ENCODE results near the gene SEMG1.

DNA sequence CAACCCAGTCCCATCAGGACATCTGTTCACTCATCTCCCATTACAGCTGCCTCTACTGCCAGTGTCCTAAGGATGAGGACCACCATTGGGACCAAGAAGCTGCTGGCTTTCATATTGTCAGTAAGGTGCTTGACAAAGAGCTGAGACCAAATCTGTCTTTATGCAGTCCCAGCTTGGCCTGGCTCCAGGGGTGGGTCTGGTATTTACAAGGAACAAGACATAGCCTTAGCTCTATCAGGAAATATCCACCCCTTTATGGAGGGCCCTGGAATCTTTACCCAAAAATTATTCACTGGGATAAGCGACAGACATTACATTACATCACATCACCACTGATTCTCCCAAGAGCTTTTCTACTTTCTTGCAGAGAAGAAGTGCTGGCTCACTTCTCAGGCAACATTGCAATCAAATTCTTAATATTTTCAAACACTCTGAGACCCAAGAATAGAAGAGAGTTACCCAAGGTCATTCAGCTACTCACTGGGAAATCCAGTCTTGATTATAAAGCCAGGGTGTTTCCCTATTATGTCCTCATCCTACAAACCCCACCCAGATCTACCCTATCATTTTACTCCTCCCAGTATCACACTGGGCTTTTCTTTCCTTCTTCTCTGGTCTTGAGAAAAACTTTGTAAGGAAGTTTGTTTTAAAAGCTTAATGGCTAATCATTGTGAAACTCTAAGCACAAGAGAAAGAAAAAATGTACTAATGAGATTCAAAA lies 43.6 kb upstream of the SEMG1 start:
- TF ChIP-seq CTCF (IDR thresholded peaks at IDR 0.05) (no peak), ATF3 (CRISPR knock-in tag; conservative IDR thresholded peaks at IDR 0.05) (no peak), ATF2 (CRISPR knock-in tag; IDR thresholded peaks at IDR 0.05; ENCODE audit: borderline replicate concordance, low read depth) (no peak), E2F1 (CRISPR knock-in tag; IDR thresholded peaks at IDR 0.05) (no peak), NFYB (CRISPR knock-in tag; conservative IDR thresholded peaks at IDR 0.05; ENCODE audit: low read depth) (no peak), FOXP1 (CRISPR knock-in tag; IDR thresholded peaks at IDR 0.05; ENCODE audit: borderline replicate concordance) (no peak), CREB1 (CRISPR knock-in tag; IDR thresholded peaks at IDR 0.05) (no peak), TEAD4 (CRISPR knock-in tag; IDR thresholded peaks at IDR 0.05) (no peak), ZNF232 (CRISPR knock-in tag; IDR thresholded peaks at IDR 0.05) (no peak), ZNF121 (CRISPR knock-in tag; IDR thresholded peaks at IDR 0.05) (no peak), MYBL2 (CRISPR knock-in tag; IDR thresholded peaks at IDR 0.05) (no peak)
- TF ChIP-seq, protein P1, sequence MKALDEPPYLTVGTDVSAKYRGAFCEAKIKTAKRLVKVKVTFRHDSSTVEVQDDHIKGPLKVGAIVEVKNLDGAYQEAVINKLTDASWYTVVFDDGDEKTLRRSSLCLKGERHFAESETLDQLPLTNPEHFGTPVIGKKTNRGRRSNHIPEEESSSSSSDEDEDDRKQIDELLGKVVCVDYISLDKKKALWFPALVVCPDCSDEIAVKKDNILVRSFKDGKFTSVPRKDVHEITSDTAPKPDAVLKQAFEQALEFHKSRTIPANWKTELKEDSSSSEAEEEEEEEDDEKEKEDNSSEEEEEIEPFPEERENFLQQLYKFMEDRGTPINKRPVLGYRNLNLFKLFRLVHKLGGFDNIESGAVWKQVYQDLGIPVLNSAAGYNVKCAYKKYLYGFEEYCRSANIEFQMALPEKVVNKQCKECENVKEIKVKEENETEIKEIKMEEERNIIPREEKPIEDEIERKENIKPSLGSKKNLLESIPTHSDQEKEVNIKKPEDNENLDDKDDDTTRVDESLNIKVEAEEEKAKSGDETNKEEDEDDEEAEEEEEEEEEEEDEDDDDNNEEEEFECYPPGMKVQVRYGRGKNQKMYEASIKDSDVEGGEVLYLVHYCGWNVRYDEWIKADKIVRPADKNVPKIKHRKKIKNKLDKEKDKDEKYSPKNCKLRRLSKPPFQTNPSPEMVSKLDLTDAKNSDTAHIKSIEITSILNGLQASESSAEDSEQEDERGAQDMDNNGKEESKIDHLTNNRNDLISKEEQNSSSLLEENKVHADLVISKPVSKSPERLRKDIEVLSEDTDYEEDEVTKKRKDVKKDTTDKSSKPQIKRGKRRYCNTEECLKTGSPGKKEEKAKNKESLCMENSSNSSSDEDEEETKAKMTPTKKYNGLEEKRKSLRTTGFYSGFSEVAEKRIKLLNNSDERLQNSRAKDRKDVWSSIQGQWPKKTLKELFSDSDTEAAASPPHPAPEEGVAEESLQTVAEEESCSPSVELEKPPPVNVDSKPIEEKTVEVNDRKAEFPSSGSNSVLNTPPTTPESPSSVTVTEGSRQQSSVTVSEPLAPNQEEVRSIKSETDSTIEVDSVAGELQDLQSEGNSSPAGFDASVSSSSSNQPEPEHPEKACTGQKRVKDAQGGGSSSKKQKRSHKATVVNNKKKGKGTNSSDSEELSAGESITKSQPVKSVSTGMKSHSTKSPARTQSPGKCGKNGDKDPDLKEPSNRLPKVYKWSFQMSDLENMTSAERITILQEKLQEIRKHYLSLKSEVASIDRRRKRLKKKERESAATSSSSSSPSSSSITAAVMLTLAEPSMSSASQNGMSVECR (CRISPR knock-in tag; IDR thresholded peaks at IDR 0.05; ENCODE audit: borderline replicate concordance), result no peak
- TF ChIP-seq, protein P2, sequence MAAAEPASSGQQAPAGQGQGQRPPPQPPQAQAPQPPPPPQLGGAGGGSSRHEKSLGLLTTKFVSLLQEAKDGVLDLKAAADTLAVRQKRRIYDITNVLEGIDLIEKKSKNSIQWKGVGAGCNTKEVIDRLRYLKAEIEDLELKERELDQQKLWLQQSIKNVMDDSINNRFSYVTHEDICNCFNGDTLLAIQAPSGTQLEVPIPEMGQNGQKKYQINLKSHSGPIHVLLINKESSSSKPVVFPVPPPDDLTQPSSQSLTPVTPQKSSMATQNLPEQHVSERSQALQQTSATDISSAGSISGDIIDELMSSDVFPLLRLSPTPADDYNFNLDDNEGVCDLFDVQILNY (CRISPR knock-in tag; IDR thresholded peaks at IDR 0.05), result no peak
- TF ChIP-seq, protein P3, sequence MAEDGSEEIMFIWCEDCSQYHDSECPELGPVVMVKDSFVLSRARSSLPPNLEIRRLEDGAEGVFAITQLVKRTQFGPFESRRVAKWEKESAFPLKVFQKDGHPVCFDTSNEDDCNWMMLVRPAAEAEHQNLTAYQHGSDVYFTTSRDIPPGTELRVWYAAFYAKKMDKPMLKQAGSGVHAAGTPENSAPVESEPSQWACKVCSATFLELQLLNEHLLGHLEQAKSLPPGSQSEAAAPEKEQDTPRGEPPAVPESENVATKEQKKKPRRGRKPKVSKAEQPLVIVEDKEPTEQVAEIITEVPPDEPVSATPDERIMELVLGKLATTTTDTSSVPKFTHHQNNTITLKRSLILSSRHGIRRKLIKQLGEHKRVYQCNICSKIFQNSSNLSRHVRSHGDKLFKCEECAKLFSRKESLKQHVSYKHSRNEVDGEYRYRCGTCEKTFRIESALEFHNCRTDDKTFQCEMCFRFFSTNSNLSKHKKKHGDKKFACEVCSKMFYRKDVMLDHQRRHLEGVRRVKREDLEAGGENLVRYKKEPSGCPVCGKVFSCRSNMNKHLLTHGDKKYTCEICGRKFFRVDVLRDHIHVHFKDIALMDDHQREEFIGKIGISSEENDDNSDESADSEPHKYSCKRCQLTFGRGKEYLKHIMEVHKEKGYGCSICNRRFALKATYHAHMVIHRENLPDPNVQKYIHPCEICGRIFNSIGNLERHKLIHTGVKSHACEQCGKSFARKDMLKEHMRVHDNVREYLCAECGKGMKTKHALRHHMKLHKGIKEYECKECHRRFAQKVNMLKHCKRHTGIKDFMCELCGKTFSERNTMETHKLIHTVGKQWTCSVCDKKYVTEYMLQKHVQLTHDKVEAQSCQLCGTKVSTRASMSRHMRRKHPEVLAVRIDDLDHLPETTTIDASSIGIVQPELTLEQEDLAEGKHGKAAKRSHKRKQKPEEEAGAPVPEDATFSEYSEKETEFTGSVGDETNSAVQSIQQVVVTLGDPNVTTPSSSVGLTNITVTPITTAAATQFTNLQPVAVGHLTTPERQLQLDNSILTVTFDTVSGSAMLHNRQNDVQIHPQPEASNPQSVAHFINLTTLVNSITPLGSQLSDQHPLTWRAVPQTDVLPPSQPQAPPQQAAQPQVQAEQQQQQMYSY (CRISPR knock-in tag; IDR thresholded peaks at IDR 0.05), result no peak
